Upper lobe of left lung (tissue), 6 donors: ENCODE results near the gene WNT5B. TPM values are rescaled to one million over a fixed set of nuclear protein-coding genes. Genes with fewer than 3 reads are reported as not detected.

Source experiments
- ATAC-seq, 2 donors: fragments of 200-7000 bp; cut with Tn5 transposase; one replicate each; pipeline ENCODE4 v1.9.1; 2022; ENCODE audit warnings: mild to moderate bottlenecking in 2 of 2, moderate library complexity in 2 of 2; ENCODE audit not compliant: low FRiP score in 2 of 2
- DNase-seq, 2 donors: peaks; one replicate each; pipeline ENCODE4 v3.0.0-alpha.2; 2019 to 2020
- H3K27ac ChIP-seq, 4 donors: fragments of 200-600 bp; sonication (generic); one replicate each; pipeline ENCODE4 v1.5.1; 2016 to 2019
- H3K27me3 ChIP-seq, 4 donors: fragments of 200-600 bp; sonication (generic); one replicate each; pipeline ENCODE4 v1.5.1; 2017 to 2019
- H3K36me3 ChIP-seq, 4 donors: fragments of 200-600 bp; sonication (generic); one replicate each; pipeline ENCODE4 v1.5.1; 2016 to 2019
- H3K4me1 ChIP-seq, 4 donors: fragments of 200-600 bp; sonication (generic); one replicate each; pipeline ENCODE4 v1.5.1; 2018 to 2019
- H3K4me3 ChIP-seq, 4 donors: fragments of 200-600 bp; sonication (generic); one replicate each; pipeline ENCODE4 v1.5.1; 2017 to 2019; ENCODE audit warnings: mild to moderate bottlenecking in 2 of 4, moderate library complexity in 1 of 4
- H3K9me3 ChIP-seq, 4 donors: fragments of 200-600 bp; sonication (generic); one replicate each; pipeline ENCODE4 v1.5.1; 2018 to 2019
- EP300 ChIP-seq, 4 donors: sonication (generic); formaldehyde crosslinking; IDR thresholded peaks; one replicate each; pipeline ENCODE4 v1.5.1; 2017; ENCODE audit warnings: antibody characterized with exemption in 4 of 4, control low read depth in 2 of 4
- POLR2A ChIP-seq, 4 donors: fragments of 450-650 bp; IDR thresholded peaks; one replicate each; pipeline ENCODE4 v1.5.1; 2016 to 2017; ENCODE audit warnings: antibody characterized with exemption in 4 of 4, mild to moderate bottlenecking in 2 of 4
- POLR2AphosphoS5 ChIP-seq, 2 donors: sonication (generic); formaldehyde crosslinking; IDR thresholded peaks; one replicate each; pipeline ENCODE4 v1.5.1; 2017; ENCODE audit warnings: antibody characterized with exemption in 2 of 2
- WGBS, 2 donors: methylation state at CpG; one replicate each; pipeline ENCODE4 v1.1.5; 2017 to 2018; 5-methylcytosine and 5-hydroxymethylcytosine counted together
- total RNA-seq, 6 donors: library from RNA; depleted of rRNA in 4 of 6; stranded (reverse); fragments of >200 nt in 4 of 6; gene quantifications; one replicate each; pipeline versions ENCODE4 v1.1.0 to v1.2.1, GENCODE V29; 2016 to 2021
- TF ChIP-seq, protein P1 (sequence below), 6 experiments: fragments of 450-650 bp in 4 of 6; fragments of 200-600 bp in 2 of 6; sonication (generic) in 2 of 6; IDR thresholded peaks; one replicate each; pipeline ENCODE4 v1.5.1; 2016 to 2019; ENCODE audit warnings: antibody characterized with exemption in 6 of 6
- donor health status: DM: no; HTN: no; CAD: no; lungs with moderate emphysema.
- donor health status: DM: no; HTN: yes; CAD: no; lungs with severe emphysema.

Gene WNT5B
- total RNA-seq, 6 donors from 2014 or later: 5.8 to 9.7 (median 7.0) TPM; not detected in 1

DNA sequence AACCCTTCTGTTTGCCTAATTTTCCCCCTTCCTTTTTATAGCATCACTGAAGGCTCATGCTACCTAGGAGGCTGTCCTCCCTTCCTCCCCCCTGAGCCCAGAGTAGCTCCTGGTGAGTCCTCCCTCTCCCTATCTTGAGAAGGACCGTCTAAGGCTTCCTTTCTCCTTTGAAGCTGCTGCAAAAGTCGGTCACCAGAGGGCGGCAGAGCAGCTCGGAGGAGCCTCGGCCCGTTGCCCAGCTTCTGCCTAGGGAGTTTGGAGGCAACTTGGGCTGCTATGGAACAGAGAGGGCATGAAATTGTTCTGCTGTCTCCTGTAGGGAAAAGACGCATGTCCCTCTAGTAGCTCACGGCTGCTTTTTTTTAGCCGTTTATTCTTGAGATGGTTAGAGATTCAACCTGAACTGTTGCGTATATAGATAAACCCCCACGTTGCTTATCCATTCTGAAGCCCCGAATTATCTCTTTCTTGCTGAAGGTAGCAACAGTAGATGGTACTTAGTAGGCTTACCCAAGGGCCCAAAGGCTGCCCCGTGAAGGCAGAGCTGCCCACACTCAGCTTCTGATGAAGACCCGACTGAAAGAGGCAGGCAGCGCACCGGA, 5.7 kb downstream of the WNT5B start:
- Histone ChIP-seq H3K9me3 (no peaks in the 10 kb centered on the region), H3K27me3 (peaks cover 0 to 8% (median 0%) of the 10 kb centered on the region in 4 donors), H3K4me1 (peaks cover 16 to 31% (median 25%) of the 10 kb centered on the region in 4 donors), H3K36me3 (peaks cover 0 to 2% (median 0%) of the 10 kb centered on the region in 4 donors), H3K27ac (no peak overlapping the region), H3K4me3 (no peak overlapping the region)
- TF ChIP-seq, protein P1, sequence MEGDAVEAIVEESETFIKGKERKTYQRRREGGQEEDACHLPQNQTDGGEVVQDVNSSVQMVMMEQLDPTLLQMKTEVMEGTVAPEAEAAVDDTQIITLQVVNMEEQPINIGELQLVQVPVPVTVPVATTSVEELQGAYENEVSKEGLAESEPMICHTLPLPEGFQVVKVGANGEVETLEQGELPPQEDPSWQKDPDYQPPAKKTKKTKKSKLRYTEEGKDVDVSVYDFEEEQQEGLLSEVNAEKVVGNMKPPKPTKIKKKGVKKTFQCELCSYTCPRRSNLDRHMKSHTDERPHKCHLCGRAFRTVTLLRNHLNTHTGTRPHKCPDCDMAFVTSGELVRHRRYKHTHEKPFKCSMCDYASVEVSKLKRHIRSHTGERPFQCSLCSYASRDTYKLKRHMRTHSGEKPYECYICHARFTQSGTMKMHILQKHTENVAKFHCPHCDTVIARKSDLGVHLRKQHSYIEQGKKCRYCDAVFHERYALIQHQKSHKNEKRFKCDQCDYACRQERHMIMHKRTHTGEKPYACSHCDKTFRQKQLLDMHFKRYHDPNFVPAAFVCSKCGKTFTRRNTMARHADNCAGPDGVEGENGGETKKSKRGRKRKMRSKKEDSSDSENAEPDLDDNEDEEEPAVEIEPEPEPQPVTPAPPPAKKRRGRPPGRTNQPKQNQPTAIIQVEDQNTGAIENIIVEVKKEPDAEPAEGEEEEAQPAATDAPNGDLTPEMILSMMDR (IDR thresholded peaks at IDR 0.05): peak; percentile 65 to 79 (median 76)
- TF ChIP-seq EP300 (IDR thresholded peaks at IDR 0.05) (no peak), POLR2A (IDR thresholded peaks at IDR 0.05) (no peak), POLR2AphosphoS5 (IDR thresholded peaks at IDR 0.05) (no peak)
- DNase-seq: peak; percentile 77 to 78
- 36 to 40% methylated on average over 16 of the region's 16 CpGs for WGBS, 2 donors
- ATAC-seq: peak; percentile 79 to 85

DNA sequence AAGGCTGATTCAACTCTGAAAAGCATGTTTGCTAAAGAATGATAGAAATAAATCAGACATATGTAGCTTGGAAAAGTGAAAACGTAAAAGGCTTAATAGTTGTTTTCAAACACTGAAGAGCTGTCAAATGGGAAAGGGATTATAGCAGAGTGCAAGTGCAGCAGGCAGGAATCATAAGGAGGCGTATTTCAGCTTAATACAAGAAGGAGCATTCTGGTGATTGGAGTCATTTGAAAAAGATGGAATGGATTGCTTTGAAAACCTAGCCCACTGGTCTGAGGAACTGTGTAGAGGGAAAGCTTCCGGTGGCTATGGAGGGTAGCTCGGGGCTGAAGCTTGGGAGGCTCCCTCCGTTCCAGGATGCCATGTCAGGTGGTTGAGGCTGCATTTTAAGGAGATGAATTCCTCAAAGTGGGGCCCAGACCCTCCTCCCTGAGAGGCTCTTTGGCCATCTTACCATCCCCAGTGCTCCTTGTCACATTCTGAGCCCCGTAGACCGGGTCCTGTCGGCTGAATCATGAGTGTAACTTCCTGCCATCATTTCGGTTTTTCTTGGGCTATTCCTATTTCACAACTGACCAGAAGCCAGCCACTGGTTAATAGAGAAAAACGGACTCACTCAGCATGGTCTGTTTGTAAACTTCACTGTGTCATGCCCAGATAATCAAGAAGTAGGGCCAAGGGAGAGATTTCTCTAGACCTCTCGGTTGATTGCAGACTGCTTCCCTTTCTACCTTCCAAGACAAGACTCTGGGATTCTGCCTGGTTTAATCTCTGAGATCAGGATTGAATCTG, 6.5 kb downstream of the WNT5B start:
- Histone ChIP-seq H3K36me3 (peaks cover 0 to 3% (median 0%) of the 10 kb centered on the region in 4 donors), H3K27ac (no peak overlapping the region), H3K9me3 (no peaks in the 10 kb centered on the region), H3K4me1 (peaks cover 9 to 25% (median 17%) of the 10 kb centered on the region in 4 donors), H3K27me3 (no peaks in the 10 kb centered on the region), H3K4me3 (no peak overlapping the region)
- ATAC-seq: no peak
- TF ChIP-seq EP300 (IDR thresholded peaks at IDR 0.05) (no peak), POLR2AphosphoS5 (IDR thresholded peaks at IDR 0.05) (no peak)
- no peak for DNase-seq
- WGBS, 2 donors: 63 to 83% methylated on average over 11 of the region's 11 CpGs

DNA sequence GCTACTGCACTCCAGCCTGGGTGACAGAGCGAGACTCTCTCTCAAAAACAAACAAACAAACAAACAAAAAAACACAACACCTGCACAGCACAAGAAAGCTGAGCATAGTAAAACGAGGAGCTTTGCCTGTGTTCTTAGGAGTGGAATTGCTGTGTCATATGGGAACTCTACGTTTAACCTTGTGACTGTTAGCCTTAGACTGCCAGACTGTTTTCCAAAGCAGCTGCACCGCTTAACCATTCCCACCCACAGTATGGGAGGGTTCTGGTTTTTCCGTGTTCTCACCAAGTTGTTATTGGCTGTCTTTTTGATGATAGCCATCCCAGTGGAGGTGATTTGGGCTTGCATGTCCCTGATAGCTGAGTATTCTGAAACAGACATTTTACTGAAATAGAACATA, 9.2 kb downstream of the WNT5B start:
- WGBS, 2 donors: 72 to 79% methylated on average over 5 of the region's 5 CpGs
- Histone ChIP-seq H3K27me3 (no peaks in the 10 kb centered on the region), H3K4me3 (no peak overlapping the region), H3K9me3 (no peaks in the 10 kb centered on the region), H3K27ac (no peak overlapping the region), H3K4me1 (peaks cover 4 to 16% (median 12%) of the 10 kb centered on the region in 4 donors), H3K36me3 (peaks cover 0 to 3% (median 0%) of the 10 kb centered on the region in 4 donors)
- DNase-seq (no peak), ATAC-seq (no peak)
- TF ChIP-seq POLR2A (IDR thresholded peaks at IDR 0.05) (no peak), EP300 (IDR thresholded peaks at IDR 0.05) (no peak), POLR2AphosphoS5 (IDR thresholded peaks at IDR 0.05) (no peak)
- TF ChIP-seq, protein P1 (IDR thresholded peaks at IDR 0.05): no peak

DNA sequence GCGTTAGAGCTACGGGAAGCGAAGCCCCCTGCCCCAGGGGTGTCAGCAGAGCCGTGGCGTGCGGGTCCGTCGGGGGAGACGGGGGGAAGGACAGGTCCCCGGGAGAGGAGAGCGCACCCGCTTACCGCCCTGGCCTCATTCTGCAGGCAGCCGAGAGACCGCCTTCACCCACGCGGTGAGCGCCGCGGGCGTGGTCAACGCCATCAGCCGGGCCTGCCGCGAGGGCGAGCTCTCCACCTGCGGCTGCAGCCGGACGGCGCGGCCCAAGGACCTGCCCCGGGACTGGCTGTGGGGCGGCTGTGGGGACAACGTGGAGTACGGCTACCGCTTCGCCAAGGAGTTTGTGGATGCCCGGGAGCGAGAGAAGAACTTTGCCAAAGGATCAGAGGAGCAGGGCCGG, 10.5 kb downstream of the WNT5B start:
- H3K4me1 ChIP-seq: peaks cover 4 to 16% (median 12%) of the 10 kb centered on the region in 4 donors
- H3K4me3 ChIP-seq: peak overlapping the region in 1 of 4 donors; percentile 25
- peak; percentile 29 to 54 for ATAC-seq
- no peak overlapping the region for H3K27ac ChIP-seq
- 71 to 86% methylated on average over 40 of the region's 40 CpGs for WGBS, 2 donors
- TF ChIP-seq EP300 (IDR thresholded peaks at IDR 0.05): no peak
- TF ChIP-seq, protein P1 (IDR thresholded peaks at IDR 0.05): no peak
- TF ChIP-seq POLR2AphosphoS5 (IDR thresholded peaks at IDR 0.05): no peak
- no peak for TF ChIP-seq POLR2A (IDR thresholded peaks at IDR 0.05)
- peaks cover 0 to 3% (median 0%) of the 10 kb centered on the region in 4 donors for H3K36me3 ChIP-seq
- no peaks in the 10 kb centered on the region for H3K9me3 ChIP-seq
- DNase-seq: peak in 1 of 2 donors; percentile 87
- H3K27me3 ChIP-seq: no peaks in the 10 kb centered on the region
